Measurements from ENCODE around the gene IP6K3.

Gene IP6K3

DNA sequence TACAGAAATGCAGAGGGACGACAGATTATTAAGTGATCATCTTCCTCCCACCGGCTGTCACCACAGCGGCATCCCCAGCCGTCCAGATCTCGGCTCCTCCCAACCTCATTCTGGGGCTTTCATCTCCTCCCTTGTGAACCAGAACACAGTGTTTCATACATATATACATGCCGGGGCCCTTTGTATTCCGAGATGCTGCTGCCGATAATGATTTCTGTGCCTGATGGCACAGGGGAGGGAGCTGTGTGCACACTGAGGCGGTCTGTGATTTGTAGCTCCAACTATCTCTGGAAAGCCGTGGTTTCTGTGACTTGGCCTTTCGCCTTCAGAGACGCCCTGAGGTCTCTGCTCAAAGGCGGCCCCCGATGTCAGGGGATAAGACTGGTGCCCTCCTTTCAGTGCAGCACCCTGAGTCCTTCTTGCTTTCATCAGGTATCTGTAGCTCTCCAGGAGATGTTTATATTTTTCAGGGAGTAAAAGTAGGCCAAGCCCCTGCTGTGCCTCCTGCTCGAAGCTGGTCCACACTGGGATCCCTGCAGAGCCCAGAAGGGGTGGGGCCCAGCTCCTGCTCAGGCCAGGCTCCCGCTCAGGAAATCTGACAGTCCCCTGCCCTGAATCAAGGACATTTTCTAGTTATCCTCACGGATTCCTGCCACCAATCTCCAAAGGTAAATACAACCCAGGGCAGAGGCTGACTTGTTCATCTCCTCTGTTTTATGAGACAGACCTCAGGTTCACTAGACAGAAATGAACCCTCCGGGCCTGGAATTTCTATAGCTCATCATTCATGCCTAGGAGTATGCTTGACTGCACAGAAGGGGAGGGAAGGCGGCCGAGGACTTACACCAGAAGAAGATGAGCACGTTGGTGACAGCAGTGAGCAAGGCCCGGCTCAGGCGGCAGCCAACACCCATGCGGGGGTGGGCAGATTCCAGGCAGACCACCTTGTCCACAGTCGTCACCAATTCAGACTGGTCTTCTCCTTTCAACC lies 31.0 kb upstream of the IP6K3 start:
- DNase-seq, result no peak

GRCh38 chr6:33776764-33777163 lies 30.1 kb upstream of the IP6K3 start:
- DNase-seq, result no peak

GRCh38 chr6:33776186-33776585 lies 29.5 kb upstream of the IP6K3 start:
- DNase-seq, result no peak

GRCh38 chr6:33774774-33775173 lies 28.1 kb upstream of the IP6K3 start:
- DNase-seq, result no peak

DNA sequence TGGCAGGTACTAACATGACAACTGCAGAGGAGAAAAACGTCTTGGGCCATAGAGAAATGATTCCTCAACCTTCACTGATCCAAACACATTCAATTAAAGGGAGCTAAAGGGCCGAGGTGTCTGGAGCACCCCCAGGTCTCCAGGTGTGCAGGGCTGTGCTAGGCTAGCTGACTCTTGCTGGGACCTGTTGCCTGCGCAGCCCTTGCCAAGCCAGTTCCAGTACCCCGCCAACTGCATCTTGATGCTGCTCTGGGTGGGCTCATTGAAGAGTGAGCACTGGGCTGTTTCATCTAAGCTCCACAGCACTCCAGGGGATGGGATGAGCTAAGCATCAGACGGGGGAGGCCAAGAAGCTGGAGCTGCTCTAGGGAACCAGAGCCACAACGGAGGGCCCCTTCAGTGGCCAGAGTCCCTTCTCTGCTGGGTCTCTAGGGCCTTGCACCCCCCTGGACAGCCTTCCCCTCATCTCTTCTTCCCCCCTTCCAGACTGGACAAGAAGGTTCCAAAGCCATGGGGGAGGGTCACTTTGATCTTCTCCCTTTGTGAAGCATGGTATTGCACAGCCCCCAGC lies 26.3 kb upstream of the IP6K3 start:
- no peak for DNase-seq

DNA sequence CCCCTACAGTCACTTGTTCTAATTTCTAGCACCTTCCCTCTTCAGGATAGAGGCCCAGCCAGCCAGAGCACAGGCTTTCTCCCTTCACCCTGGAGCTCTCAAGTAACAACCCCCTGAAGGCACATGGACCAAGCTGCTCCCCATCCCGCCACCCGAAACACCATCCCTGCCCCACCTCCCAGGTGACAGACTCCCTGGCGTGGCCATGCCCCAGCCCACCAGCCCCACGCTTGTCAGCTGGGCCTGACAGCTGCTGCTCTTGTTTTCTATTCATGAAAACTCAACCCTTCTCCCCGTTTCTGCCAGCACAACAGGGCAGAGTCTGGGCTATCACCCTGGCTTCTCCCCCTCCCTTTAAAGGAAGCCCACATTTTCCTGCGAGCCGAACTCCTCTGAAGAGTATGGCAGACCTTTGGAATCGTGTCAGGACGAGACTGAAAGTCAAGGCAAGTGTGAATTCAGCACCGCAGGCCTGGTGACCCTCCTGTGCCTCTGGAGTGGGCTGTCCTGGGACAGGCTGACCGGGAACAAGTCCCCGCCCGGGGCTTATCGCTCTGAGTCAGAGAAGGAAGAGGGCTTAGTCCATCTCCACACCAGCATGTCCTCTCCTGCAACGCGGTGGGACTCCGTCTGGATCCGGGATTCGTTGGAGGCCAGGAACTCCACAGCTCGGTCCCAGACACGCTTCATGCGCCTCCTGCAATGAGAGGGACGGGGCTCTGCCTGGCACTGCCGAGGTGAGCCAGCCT lies 25.6 kb upstream of the IP6K3 start:
- DNase-seq, result no peak

GRCh38 chr6:33771146-33772081 lies 24.7 kb upstream of the IP6K3 start:
- no peak for DNase-seq

DNA sequence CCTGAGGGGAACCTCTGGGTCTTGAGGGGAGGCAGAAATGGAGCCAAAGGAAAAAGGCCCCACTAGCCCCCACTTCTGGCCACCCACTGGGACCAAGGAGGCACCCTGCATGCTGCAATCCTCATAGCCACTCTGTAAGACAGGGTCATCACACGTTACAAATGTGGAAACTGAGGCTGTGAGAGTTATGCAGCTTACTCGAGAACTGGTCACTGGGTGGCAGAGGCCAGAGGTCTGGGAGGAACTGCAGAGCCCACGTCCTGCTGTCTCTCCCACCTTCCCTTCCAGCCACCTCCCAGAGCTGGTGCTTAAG lies 24.1 kb upstream of the IP6K3 start:
- no peak for DNase-seq

DNA sequence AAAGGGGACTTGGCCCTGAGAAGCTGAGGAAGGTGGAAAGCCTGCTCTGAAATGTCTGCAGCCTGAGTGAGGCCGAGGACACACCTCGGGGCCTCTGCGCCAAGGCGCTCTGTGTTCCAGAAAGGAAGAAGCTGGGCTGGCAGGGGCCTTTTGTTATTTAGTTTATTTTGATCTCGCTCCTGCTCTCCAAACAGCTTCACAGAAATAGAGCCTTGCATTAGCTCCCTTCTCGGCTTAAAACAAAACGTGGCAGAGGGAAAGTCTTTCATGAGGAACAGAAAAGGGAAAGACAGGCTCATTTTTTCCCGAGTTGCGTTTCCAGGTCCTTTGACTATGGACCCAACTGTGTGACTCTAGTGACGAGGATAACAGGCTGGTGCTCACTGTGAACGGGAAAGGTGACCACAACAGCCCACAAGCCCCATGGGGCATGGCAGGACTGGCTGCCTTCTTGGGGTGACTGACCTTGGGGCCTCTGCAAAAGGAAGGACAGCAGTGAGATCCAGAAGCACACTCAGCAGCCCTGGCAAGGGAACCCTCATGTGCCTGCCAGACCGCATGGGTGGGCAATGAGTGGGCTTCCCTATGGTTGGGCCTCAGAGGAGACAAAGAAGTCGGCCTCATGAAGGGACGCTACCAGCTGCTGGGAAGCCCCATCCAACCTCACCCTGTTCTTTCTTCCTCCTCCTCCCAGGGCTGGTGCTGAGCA lies 23.6 kb upstream of the IP6K3 start:
- DNase-seq, result no peak

DNA sequence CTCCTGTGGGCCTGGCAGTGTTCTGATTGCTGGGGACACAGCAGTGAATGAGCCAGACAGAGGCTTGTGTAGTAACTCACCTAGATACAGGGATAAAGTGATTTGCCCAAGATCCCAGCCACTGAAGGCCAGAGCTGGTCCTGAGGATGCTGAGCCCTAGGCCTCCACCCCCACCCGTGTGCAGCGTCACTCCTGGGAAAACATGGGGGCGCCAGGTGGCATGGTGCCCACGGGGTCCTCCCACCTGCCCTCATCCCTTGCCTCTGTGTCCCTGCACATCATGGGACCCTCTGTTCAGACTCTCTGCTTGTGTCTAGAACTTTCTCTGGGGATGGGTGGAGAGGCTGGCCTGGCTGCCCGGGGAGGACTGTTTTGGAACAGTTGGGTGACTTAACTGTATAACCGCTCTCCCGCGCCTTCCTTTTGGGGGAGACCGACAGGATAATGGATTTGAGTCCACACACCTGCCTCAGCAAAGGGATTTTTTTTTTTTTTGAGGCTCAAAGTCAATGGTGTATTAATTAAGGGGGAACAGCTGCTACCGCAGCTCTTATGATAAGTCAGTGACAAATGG lies 22.6 kb upstream of the IP6K3 start:
- no peak for DNase-seq

DNA sequence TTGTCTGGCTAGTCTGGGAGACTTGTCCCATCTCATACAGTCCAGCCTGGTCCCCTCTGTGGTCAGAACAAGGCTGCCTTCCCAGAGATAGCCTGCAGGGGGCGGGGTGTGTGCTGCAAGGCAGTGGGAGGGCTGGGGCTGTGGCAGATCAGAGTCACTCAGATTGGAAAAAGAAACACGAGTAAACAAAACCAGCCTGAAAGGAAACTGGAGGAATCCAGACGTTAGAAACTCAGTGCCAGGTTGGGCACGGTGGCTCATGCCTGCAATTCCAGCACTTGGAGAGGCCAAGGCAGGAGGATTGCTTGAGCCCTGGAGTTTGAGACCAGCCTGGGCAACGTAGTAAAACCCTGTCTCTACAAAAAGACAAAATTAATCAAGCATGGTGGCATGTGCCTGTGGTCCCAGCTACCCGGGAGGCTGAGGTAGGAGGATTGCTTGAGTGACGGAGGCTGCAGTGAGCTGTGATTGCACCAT lies 22.0 kb upstream of the IP6K3 start:
- no peak for DNase-seq

- DNase-seq, result no peak
Observed at GRCh38 chr6:33766921-33767907, 20.5 kb upstream of the IP6K3 start.

- DNase-seq, result no peak
Observed at GRCh38 chr6:33765368-33765767, 18.7 kb upstream of the IP6K3 start.

DNA sequence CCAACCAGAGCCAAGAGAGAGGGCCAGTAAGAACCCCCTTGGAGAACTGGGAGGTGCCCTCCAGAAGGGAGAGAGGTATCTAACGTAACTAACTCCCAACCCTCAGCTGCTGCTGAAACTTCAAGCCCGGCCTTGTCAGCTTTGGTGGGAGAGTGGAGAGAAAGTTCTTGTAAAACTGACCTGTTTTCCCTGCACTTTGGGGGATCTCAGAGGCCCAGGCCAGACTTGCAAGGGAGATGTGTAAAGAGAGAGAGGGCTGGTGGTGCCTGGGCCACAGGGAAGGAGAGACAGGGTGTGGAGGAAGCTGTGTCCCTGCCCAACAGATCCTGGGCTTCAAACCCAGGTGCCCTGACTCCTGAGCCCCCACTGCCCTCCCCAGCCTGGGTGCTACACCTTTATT lies 17.3 kb upstream of the IP6K3 start:
- no peak for DNase-seq

DNA sequence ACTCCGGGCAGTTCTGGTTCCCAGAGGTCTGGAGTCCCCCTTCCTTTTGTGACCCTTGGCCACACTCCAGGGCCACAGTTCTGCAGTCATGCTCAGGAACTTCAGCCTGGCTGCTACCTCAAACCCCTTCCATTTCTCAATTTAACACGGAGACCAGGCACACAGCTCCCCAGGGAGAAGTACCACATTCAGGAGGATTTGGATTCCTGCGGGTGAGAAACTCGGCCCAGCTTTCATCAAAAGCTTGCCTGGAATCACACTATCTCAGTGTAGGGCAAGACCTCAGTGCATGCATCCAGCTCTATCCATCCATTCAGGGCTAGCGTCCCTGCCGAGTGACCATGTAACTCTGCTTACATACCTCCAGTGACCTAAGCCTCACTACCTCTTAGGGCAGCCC lies 16.8 kb upstream of the IP6K3 start:
- DNase-seq, result no peak

- no peak for DNase-seq
Observed at GRCh38 chr6:33762713-33763112, 16.0 kb upstream of the IP6K3 start.

DNA sequence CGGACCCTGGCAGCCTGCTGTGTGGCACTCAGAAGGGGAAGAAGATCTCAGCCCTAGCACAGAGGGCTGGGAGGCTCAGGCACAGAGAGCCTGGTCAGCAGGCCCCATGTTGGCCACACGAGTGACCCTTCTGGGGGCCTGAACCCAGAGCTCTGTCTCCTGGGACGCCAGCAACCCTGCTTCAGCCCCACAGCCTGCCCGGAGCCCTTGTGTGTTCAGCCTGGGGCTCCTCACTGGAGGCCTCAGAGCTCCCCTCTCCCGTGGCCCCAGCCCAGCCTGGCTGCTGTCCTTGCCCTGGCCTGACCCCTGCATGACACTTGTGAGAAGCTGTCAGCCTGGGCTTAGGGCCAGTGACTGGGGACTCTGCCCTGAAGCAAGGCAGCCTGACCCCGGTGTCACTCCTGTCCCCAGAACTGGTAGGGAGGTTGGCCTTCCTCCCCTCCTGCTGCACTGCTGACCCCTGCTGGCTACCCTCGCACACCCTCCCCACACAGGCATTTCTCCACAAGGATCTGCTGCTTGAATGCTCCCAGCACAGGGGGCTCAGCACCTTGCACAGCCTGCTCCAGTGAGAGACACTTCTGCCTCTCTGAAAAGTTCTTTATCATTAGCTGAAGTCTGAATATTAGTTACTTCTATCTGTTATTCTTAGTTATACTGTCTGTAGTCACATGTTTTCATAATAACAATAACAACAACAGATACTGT lies 15.4 kb upstream of the IP6K3 start:
- DNase-seq, result no peak

DNA sequence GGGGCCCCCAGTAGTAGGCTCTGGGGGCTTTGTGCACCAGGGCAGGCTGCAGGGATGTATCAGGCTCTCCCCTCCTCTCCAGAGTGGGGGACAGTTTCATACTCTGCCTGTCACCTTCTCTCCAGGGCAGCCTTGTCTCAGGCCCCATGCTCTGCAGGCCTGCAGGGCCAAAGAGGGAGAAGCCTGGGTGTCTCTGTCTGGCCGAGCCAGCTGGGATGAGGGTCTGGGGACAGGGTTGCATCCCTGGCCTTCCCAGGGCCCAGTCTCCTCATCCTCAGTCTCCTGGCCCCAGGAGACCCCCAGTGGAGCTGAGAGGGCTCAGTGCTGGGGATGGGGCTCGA lies 14.8 kb upstream of the IP6K3 start:
- DNase-seq, result no peak

DNA sequence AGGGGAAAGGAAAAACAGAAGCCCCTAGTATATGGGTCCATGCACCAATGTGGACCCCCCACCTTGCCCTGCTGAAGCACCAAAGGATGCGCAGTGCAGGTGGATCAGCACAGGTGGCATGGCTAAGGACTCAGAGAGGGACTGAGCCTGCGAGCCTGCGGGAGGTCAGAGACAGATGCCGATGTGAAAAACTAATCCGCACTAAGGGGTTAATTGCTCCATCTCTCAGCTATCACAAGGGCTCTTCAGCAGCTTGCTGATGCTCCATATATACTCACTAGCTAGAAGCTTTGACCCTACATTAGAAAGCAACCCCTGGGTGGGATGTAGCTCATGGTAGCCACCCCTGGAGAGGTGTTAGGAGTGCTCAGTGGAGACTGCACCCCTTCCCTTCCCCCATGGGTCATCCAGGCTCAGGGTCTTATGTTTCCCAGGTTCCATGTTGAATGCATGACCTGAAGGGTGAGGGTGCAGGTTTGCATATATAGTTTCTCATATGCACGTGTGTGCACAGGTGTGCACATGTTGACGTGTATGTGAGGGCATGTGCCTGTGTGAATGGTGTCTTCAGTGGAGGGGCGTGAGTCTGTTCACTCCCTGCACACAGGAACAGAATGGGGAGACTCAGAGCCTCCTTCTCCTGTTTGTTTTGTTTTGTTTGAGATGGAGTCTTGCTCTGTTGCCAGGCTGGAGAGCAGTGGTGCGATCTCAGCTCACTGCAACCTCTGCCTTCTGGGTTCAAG lies 13.4 kb upstream of the IP6K3 start:
- DNase-seq, result no peak

Measured in SIG-M5 (cell line).